Esophagus squamous epithelium (tissue), 4 donors: ENCODE data around the gene ZDHHC9.

Experiments
- POLR2A ChIP-seq, 4 donors: fragments of 450-650 bp; IDR thresholded peaks; one replicate each; pipeline ENCODE4 v1.6.1; 2017; ENCODE audit warnings: antibody characterized with exemption in 4 of 4, mild to moderate bottlenecking in 4 of 4, moderate library complexity in 3 of 4
- TF ChIP-seq, protein P1 (sequence below), 6 experiments: fragments of 450-650 bp in 4 of 6; fragments of 200-600 bp in 2 of 6; sonication (generic) in 2 of 6; IDR thresholded peaks; one replicate each; pipeline ENCODE4 v1.5.1; 2016 to 2019; ENCODE audit warnings: antibody characterized with exemption in 6 of 6, mild to moderate bottlenecking in 4 of 6, moderate library complexity in 4 of 6

DNA sequence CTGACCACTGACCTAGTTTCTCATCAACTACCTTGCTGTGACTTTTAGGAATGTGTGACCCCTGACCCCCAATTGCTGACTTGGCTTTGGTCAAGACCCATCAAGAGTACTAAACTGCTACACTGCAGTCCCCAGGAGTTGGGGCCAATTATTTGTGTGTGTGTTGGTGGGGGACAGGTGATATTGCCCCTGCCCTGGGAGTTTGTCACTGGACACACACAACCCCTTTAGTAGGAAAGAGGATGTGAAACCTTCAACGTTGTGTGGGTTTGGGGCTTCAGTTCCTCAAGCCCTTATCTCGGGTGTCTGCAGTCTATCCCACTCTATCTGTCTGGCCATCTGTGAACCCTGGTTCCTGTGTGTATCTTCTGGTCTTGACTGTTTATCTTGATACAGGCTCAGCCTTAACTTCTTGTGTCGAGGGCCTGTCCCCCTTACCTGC, 57.5 kb downstream of the ZDHHC9 start:
- TF ChIP-seq, protein P1, sequence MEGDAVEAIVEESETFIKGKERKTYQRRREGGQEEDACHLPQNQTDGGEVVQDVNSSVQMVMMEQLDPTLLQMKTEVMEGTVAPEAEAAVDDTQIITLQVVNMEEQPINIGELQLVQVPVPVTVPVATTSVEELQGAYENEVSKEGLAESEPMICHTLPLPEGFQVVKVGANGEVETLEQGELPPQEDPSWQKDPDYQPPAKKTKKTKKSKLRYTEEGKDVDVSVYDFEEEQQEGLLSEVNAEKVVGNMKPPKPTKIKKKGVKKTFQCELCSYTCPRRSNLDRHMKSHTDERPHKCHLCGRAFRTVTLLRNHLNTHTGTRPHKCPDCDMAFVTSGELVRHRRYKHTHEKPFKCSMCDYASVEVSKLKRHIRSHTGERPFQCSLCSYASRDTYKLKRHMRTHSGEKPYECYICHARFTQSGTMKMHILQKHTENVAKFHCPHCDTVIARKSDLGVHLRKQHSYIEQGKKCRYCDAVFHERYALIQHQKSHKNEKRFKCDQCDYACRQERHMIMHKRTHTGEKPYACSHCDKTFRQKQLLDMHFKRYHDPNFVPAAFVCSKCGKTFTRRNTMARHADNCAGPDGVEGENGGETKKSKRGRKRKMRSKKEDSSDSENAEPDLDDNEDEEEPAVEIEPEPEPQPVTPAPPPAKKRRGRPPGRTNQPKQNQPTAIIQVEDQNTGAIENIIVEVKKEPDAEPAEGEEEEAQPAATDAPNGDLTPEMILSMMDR (IDR thresholded peaks at IDR 0.05): no peak
- no peak for TF ChIP-seq POLR2A (IDR thresholded peaks at IDR 0.05)
